ENCODE measurements around the gene INTS1. TPM values are rescaled to one million over a fixed set of nuclear protein-coding genes. Genes with fewer than 3 reads are reported as not detected.

The INTS1 gene
- total and polyA plus RNA-seq, 2 experiments from 2014 or later: 35.1 to 111 TPM

DNA sequence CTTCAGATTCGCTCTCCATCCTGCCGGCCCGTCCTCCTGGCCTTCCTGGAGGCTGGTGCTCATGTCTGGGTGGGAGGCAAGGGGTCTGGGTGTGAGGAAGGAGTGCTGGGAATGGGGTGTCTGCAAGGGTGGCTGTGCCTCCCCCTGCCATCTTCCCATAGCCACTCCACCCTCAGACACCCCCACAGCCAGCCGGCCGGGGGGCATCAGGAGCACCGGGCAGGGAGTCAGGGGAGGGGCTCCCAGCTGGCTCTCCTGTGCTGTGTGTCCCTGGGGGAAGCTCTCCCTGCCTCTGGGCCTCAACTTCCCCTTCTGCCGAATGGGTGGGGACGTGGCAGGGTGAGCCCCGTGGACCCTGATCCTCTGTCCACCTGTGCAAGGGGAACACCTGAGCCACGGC lies 63.6 kb downstream of the INTS1 start:
- H3K27ac Mint-ChIP-seq: no peak overlapping the region
- Histone ChIP-seq H3K27me3 (ENCODE audit: insufficient read depth) (no peaks in the 10 kb centered on the region), H3K36me3 (ENCODE audit: insufficient read depth) (no peaks in the 10 kb centered on the region), H3F3A (replicated peaks; ENCODE audit: low read depth) (peaks cover 7% of the 10 kb centered on the region; the same call in 1 of the 2 replicates), H3K4me1 (ENCODE audit: insufficient read depth) (no peaks in the 10 kb centered on the region), H3K79me2 (replicated peaks; ENCODE audit: insufficient read depth) (no peaks in the 10 kb centered on the region), H4K20me1 (replicated peaks; ENCODE audit: insufficient read depth) (no peaks in the 10 kb centered on the region), H3K27ac (ENCODE audit: low read depth) (no peak overlapping the region), H2AFZ (no peak overlapping the region), H3K4me3 (no peak overlapping the region), H3K9me2 (ENCODE audit: insufficient read depth) (no peaks in the 10 kb centered on the region), H3K4me2 (no peak overlapping the region)
- no peak overlapping the region for H3K4me3 Mint-ChIP-seq
- no peaks in the 10 kb centered on the region; the same call in 2 of the 3 replicates for H3K9me3 Mint-ChIP-seq
- no peaks in the 10 kb centered on the region for H3K36me3 Mint-ChIP-seq (ENCODE audit: low read depth)
- H3K4me1 Mint-ChIP-seq: peaks cover 2% of the 10 kb centered on the region; the same call in 1 of the 3 replicates
- TF ChIP-seq CREB1 (CRISPR knock-in tag; IDR thresholded peaks at IDR 0.05; ENCODE audit: low read depth): no peak
- TF ChIP-seq, protein P1, sequence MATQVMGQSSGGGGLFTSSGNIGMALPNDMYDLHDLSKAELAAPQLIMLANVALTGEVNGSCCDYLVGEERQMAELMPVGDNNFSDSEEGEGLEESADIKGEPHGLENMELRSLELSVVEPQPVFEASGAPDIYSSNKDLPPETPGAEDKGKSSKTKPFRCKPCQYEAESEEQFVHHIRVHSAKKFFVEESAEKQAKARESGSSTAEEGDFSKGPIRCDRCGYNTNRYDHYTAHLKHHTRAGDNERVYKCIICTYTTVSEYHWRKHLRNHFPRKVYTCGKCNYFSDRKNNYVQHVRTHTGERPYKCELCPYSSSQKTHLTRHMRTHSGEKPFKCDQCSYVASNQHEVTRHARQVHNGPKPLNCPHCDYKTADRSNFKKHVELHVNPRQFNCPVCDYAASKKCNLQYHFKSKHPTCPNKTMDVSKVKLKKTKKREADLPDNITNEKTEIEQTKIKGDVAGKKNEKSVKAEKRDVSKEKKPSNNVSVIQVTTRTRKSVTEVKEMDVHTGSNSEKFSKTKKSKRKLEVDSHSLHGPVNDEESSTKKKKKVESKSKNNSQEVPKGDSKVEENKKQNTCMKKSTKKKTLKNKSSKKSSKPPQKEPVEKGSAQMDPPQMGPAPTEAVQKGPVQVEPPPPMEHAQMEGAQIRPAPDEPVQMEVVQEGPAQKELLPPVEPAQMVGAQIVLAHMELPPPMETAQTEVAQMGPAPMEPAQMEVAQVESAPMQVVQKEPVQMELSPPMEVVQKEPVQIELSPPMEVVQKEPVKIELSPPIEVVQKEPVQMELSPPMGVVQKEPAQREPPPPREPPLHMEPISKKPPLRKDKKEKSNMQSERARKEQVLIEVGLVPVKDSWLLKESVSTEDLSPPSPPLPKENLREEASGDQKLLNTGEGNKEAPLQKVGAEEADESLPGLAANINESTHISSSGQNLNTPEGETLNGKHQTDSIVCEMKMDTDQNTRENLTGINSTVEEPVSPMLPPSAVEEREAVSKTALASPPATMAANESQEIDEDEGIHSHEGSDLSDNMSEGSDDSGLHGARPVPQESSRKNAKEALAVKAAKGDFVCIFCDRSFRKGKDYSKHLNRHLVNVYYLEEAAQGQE (IDR thresholded peaks at IDR 0.05; ENCODE audit: unreplicated experiment): no peak
- TF ChIP-seq POLR2AphosphoS5 (IDR thresholded peaks at IDR 0.05; ENCODE audit: low read depth): no peak
- TF ChIP-seq ZNF331 (CRISPR knock-in tag; IDR thresholded peaks at IDR 0.05; ENCODE audit: low read depth): no peak
- no peak for TF ChIP-seq ETS1 (IDR thresholded peaks at IDR 0.05)
- no peak for TF ChIP-seq NANOG (IDR thresholded peaks at IDR 0.05; ENCODE audit: borderline replicate concordance)
- no peak for TF ChIP-seq ZNF114 (CRISPR knock-in tag; IDR thresholded peaks at IDR 0.05)
- H3K27me3 Mint-ChIP-seq (ENCODE audit: insufficient read depth, low read depth, poor library complexity): peaks cover 4% of the 10 kb centered on the region
- no peak for ATAC-seq
- DNase-seq (ENCODE audit: low spot score): no peak

- H3K9me3 Mint-ChIP-seq: no peaks in the 10 kb centered on the region; the same call in 2 of the 3 replicates
- DNase-seq (ENCODE audit: low spot score): no peak
- no peak overlapping the region for H3K27ac Mint-ChIP-seq
- H3K4me3 ChIP-seq: no peak overlapping the region
- no peak for TF ChIP-seq ETS1 (IDR thresholded peaks at IDR 0.05)
- no peak for TF ChIP-seq EZH2 (IDR thresholded peaks at IDR 0.05; ENCODE audit: low read depth, unreplicated experiment)
- TF ChIP-seq, protein P2, sequence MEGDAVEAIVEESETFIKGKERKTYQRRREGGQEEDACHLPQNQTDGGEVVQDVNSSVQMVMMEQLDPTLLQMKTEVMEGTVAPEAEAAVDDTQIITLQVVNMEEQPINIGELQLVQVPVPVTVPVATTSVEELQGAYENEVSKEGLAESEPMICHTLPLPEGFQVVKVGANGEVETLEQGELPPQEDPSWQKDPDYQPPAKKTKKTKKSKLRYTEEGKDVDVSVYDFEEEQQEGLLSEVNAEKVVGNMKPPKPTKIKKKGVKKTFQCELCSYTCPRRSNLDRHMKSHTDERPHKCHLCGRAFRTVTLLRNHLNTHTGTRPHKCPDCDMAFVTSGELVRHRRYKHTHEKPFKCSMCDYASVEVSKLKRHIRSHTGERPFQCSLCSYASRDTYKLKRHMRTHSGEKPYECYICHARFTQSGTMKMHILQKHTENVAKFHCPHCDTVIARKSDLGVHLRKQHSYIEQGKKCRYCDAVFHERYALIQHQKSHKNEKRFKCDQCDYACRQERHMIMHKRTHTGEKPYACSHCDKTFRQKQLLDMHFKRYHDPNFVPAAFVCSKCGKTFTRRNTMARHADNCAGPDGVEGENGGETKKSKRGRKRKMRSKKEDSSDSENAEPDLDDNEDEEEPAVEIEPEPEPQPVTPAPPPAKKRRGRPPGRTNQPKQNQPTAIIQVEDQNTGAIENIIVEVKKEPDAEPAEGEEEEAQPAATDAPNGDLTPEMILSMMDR (conservative IDR thresholded peaks at IDR 0.05; ENCODE audit: low read depth in 2 of 2): peak in 1 of 2 experiments; percentile 23; a peak in 2 of 4 replicates
- no peak for TF ChIP-seq CREB1 (CRISPR knock-in tag; IDR thresholded peaks at IDR 0.05; ENCODE audit: low read depth)
- peaks cover 2% of the 10 kb centered on the region; the same call in 1 of the 3 replicates for H3K4me1 Mint-ChIP-seq
- no peak for ATAC-seq
- no peaks in the 10 kb centered on the region for H3K4me1 ChIP-seq (ENCODE audit: insufficient read depth)
- H3K79me2 ChIP-seq (replicated peaks; ENCODE audit: insufficient read depth): no peaks in the 10 kb centered on the region
- H3K27me3 ChIP-seq (ENCODE audit: insufficient read depth): no peaks in the 10 kb centered on the region
- no peaks in the 10 kb centered on the region for H3K36me3 ChIP-seq (ENCODE audit: insufficient read depth)
- peaks cover 4% of the 10 kb centered on the region for H3K27me3 Mint-ChIP-seq (ENCODE audit: insufficient read depth, low read depth, poor library complexity)
- peak overlapping the region; percentile 6; the same call in 1 of the 2 replicates for H3K27ac ChIP-seq (ENCODE audit: low read depth)
- no peaks in the 10 kb centered on the region for H4K20me1 ChIP-seq (replicated peaks; ENCODE audit: insufficient read depth)
- H3K9me2 ChIP-seq (ENCODE audit: insufficient read depth): no peaks in the 10 kb centered on the region
- H3K4me3 Mint-ChIP-seq: no peak overlapping the region
- H3F3A ChIP-seq (replicated peaks; ENCODE audit: low read depth): peaks cover 7% of the 10 kb centered on the region; the same call in 1 of the 2 replicates
- no peak overlapping the region for H2AFZ ChIP-seq
- no peaks in the 10 kb centered on the region for H3K36me3 Mint-ChIP-seq (ENCODE audit: low read depth)
- H3K4me2 ChIP-seq: no peak overlapping the region
Observed at GRCh38 chr7:1439373-1440363, 64.5 kb downstream of the INTS1 start.

Measured in GM23338 (cell line).